NCI-H345 treated with DMSO at 0.1 percent for 48 hours (cell line): Measurements from ENCODE around the gene SPDEF.

Experiments
- DNase-seq: peaks from one replicate; lab custom pipeline; 2025; ENCODE audit not compliant: unreplicated experiment; lab: John Stamatoyannopoulos, UW

The SPDEF gene

DNA sequence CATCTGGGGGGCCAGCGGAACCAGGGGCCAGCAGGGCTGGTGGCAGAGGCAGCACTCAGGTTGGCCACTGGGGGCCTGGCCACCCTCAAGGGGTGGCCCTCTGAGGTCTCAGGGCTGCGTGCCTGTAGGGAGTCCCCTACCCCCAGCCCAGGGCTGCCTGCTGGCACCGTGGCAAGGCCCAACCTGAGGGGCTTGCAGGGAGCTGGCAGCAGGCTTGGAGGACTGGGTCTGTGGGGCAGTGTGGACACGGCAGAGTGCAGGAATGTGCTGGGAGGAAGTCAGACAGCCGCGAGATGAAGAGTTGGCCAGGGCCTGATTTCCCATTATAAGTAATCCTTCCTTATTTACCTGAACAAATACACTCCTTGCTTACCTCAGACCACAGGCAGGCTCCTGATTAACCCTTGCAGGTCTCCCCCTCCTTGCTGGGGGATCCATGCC lies at the start of gene SPDEF:
SPDEF (minus strand) TSS at position 299 of the 441 bp plus-strand sequence. CDS start 11,874 bp downstream, outside the sequence.
- no peak for DNase-seq

DNA sequence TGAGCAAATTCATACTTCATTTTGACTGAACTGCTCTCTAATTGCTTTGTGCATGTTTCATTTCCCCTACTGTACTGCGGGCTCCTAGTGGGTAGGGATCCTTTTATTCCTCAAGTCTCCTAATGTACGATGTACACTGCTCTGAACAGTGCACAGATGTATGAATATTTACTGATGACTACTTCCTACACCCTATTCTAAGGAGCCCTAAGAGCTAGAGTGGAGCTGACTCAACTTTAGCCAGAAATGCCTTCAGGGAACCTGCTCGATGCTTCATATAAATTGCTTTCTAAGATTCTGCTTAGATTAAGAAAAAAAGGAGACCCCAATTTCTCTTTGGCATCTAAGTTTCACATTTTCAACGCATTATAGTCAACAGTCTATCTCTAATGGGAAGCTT lies 47.6 kb upstream of the SPDEF start:
- no peak for DNase-seq

DNA sequence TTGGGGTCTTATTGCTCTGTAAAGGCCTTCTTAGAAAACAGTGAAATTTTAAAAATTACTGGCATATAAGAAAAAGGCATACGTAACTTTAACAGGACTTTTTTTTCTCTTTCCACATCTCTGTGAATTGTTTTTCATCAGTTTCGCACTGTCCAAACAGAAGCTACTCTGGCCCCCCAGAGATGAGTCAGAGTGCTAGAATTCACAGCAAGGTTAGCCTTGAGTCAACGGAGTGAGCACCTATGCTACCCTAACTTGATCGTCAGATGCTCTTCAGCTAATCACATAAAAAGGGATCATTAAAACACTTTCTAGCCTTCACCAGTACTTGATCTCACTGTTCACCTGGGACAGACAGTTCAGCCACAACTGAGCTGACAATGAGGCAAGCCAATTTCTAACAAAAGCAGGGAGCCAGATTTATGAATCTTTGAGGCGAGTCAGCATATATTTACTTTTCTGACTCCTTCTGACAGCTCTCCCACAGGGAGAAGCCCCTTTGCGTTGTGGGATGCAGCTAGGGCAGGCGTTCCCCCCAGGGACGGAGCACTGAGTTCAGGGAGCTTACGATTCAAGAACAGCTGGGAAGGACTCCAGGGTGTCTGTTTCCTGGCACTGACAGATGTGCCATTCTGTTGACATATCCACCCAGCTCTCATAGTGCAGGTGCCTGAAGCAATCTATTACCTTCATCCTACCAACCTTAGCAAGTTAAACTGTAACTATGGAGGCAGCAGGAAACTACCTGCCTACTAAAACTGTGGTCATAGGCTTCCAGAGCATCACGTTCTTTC lies 46.4 kb upstream of the SPDEF start:
- DNase-seq: peak; percentile 95

DNA sequence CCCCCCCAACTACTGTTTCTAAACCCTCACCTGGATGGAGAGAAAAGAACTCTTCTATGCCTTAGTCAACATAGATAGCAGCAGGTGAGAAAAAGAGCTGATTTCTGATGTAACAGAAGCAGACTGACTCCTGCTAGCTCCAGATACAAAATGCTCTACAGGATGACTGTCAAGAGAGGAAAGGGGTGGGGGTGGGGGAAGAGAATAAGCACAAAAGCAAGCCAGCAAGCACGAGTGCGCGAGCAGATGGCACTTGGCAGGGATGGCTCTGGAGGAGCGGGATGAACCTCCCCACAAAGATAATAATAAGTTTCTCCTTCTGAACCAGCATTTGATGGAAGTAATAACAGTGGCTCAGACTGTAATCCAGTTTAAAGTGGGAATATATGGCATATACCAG lies 45.6 kb upstream of the SPDEF start:
- peak; percentile 87 for DNase-seq

DNA sequence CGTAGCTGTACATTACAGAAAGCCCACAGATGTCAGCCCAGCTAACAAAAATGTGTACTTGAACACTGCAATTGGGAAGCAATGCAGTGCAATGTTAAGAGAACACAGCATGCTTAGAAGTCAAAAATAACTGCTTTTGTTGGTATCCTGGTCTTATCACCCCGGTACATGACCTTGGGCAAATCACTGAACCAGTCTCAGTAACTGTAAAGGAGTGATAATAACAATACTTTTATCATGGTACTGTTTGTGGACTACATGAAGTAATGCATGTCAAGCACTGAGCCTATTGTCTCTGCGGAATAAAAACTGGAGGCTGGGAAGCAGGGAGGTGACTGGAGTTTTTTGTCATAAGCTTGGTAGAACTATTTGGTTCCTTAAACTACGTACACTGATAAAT lies 44.7 kb upstream of the SPDEF start:
- no peak for DNase-seq

DNA sequence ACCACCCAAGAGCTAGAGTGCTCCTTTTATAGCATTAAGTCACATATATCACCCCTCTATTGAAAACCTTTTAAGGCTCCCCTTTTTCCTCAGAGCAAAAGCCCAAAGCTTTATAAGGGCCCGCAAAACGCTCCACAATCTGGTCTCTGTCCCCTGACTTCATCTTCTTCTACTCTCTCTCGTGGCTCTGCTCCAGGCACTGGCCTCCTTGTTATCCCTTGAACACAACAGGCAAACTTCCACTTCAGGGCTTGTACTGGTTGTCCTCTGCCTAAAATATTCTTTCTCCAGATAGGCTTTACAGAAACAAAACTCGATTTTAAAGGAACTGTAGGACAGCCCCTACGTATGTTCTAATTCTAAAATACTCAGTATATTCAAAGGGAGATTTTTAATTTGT lies 44.0 kb upstream of the SPDEF start:
- DNase-seq: no peak

DNA sequence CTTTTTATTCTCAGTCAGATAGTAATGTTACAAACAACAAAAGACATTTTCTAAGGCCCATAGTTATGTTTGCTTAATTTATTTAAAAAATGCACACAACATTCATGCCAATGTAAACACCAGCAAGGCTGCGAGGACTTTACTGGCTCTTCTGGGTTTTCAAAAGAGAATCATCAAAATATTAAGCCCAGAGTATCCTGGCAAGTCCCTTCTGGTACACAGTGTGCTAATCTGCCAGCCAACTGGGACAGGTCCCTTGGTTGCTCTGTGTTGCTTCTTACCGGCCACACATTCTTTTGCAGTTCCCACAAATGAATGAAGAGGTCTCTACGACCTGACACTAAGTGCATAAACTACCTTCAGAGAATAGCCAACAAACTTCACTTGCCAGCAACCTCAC lies 42.6 kb upstream of the SPDEF start:
- no peak for DNase-seq

DNA sequence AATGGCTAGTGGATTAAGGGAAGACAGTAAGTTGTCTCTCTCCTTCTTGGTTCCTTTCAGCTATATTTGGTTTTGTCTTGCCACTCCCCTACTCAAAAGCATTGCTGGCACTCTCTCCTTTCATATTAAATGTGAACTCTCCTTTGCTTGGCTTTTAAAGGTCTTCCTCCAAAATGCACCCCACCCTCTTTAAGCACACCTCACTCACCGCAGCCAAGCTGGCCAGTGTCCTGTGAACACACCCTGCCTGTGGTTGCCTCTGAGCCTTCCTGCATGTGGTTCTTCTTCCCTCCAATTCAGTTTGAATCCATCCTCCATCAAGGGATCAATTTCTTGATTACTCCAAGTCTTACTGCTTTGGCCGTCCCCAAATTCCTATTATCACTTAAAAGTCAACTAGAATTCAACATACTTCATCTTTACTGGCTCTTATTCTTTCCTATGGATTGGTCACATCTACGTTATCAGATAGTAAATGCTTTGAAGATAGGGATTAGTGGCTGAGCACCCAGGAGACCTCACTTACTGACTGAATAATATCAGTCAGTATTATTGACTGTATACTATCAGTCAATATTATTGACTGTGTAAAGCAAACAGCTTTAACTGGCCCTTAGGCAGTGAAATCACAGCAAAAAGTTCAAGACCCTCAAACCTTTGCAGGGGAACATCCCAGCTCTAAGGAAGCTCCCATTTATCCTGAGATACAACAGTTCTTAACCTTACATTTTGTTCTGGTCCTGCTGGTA lies 41.6 kb upstream of the SPDEF start:
- no peak for DNase-seq

DNA sequence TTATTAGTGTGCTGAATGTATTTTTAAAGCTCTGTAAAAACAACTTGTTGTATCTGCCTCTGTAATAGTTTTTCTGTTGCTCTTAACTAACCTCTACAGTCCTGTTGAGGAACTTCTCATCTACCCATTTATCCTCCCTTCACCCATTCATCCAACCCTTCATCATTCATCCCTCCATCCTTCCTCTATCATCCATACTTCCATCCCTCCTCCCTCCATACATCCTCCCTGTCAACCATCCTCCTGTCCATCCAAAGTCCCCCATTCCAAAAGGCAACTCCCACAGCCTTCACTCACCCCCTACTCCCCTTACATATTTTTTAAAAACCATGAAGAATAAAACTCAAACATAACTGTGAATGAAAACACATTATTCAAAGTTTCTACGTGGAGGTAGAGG lies 40.7 kb upstream of the SPDEF start:
- no peak for DNase-seq

DNA sequence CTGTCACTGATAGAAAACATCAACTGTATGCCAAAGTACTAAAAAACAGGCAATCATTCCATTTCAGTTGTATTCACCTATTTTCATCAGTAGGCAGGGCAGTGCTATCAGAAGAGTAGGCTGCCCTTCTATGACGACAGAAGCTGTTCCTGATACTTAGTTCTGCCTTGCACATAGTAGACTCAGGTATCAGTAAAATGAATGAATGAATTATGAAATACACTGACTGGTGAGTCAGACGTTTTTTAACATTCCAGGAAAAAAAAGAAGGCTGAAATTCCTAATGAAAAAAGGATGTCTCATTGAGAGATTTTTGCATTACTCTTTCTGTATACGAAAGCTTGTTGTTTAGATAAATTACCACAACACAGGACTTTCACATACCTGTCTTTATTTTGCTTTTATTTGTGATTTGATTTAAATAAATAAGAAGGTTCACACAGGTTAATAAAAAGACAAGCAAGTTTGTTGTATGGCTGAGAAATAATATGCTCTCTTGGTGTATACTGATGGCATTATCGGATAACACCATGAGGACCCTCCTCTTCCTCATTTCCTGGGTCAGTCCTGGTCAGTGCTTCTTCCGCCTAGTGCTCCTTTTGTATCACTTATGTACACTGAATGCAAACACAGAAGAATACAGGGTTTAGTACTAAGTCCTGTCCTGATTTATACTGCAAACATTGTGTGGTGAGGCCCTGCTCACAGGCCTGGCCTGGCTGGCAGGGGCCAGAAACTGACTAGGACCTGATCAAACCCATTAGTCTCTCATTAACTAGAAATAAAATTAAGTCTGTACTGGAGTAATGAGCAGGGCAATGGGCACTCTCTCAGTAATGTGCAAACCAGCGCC lies 39.4 kb upstream of the SPDEF start:
- no peak for DNase-seq

DNA sequence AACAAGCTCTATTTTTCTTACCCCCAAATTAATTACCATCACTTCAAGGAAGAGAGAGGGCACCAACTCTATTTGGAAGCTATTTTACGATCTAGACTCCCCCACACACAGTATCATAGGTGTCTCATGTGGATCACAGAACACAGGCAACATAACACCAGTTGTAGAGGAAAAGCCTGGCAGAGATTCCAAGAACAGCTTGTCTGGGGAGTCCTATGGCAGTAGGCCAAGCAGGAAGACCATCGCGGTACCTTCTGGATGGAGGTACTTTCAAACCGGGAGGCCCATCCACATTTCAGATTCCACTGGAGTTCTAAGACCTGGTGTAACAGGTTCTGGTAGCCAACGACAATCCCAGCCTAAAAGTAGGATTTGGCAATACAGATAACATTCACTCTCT lies 37.6 kb upstream of the SPDEF start:
- DNase-seq: no peak

DNA sequence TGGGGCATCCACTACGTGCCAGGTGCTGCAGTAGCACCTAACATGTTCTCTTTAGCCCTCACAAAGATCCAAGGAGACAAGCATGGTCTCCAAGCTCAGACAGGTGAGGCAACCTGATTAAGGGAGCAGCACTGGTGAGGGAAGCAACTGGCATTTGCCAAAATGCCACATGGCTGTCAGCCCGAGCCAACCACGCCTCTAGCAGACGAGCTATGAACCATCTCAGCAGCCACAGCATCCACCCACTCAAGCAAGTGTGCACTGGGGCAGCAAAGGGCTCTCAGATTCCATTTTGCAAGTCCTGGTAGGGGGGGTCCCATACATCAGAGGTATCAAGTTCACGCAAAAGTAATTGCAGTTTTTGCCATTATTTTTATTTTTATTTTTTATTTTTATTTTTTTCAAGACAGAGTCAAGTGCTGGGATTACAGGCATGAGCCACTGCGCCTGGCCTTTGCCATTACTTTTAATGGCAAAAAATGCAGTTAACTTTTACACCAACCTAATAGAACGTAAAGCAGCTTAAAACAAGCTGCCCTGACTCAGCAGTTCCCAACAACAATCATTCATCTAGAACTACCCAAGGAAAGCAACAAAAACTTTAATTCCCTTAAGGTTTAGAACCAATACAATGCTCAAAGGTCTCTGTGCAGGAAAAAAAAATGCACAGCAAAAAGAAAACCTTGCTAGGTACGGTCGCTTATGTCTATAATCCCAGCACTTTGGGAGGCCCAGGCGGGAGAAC lies 36.3 kb upstream of the SPDEF start:
- DNase-seq: no peak

DNA sequence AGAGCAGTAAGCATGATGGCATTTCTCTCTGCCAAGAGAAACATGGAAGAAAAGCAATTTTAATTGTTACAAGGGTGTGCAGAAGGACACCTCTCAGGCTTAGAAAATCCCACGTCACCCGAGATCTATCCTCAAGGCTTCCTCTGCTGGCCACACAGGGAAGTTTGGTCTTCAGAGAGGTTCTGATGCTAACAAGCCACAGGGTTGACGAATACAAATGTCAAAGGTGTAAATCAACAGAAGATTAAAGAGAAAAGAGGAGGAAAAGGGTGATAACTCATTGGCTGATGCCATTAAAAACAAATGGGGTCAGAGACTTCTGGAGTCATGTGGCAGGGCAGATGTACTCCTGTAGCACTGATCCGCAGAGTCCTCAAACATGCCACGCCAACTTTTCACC lies 33.6 kb upstream of the SPDEF start:
- no peak for DNase-seq

DNA sequence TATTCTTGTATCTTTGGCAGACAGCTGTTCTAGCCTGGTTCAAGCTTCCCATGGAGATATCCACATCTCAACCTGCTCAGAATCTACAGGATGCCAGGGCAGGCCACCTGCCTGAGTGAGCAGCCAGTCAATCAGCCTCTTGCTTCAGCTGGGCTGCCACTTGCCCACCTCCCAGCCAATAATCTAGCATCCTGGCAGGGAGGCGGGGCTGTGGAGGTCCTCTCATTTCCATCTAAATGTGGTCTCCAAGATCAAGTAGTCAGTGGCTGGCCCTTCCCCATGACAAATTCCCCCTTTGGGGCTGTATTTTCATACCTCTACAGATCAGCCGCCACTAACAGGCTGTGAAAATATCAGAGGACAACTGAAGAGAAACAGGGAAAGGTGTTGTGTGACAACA lies 33.0 kb upstream of the SPDEF start:
- DNase-seq: no peak

DNA sequence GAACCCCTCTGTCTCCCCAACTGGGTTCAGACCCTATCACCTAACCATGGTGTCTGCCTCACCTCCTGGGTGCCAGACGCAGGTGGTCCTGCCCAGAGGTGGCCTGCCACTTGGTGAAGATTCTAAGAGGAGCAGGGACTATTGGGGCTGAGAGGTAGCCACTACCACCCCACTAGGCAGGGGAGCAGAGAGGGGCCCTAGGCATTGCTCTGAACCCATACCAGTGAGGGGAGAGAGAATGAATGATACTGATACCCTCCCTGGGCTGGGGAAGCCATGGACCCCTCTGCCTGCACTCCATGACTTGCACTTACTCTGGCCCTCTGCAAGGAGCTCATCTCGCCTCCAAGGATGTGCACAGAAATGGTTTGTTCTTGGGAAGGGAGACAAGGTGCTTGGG lies 31.7 kb upstream of the SPDEF start:
- no peak for DNase-seq

DNA sequence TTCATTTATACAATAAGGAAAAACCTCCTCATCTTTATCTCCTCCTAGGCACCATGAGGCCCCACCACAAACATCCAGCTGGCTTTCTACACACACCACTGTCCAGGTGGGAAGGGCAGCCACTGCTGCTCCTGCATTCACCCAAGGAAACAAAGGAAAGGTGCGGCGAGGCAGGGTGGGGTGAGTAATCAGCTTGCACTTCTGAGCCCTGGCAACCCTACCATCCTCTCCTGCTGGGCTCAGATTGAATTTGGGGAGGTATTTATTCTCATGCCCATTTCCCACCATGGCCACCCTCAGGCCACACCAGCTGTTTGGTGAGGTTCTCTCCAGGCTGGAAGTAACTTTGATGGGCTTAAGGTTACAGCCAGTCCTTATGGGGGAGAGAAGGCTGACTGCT lies 31.2 kb upstream of the SPDEF start:
- peak; percentile 30 for DNase-seq

DNA sequence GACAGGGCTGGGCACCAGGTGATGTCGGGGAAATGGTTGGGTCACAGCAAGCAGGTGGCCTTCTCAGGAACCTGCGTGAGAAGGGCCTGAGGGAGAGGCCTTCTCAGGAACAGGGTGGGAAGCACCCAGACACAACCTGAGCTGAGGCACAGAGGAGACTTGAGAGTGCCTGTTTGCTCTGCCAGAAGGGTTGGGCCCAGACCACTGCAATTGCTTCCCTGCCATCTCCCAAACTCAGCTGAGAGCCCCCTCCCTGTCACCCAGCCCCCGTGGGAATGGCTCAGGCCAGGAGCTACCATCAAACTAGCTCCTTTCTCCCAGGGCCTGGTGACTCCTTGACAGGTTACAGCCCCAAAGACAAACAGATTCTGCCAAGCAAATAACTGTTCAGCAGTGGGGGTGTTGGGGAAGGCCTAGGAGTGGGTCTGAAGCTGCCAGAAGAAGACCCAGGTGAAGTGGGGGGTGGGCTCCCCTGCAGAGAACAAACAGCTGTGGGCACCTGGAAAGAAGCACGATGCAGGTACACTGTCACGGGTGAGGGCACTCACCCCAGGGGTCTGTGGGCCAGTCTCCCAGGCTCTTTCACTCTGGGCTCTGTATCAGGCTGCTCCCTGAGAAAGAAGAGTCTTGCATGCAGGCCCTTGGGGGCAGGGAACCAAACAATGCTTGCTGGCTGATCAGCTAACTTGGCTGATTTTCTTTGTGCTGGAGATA lies 30.4 kb upstream of the SPDEF start:
- DNase-seq: no peak

DNA sequence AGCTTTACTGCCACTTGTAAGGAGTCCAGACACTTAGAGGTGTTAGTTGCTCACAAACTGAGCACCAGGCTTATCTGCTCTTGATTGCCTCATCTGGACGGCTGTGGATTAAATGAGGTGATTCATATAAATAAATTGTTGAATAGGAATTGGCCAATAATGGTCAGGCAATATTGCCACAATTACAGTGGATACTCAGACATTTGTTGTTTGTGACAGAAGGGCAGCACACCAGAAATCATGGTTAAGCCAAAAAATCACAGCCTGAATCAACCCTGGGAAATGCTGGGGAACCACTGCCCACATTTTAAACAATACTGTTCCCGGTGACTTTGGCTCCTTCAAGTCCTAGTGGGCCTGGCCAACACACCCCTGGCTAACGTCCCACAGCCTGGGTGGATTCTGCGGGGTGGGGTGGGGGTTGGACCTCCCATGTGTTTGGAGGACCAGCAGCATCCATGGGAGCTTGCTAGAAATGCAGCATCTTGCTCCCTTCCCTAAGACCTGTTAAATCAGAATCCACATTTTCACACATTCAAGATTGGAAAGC lies 29.5 kb upstream of the SPDEF start:
- no peak for DNase-seq

DNA sequence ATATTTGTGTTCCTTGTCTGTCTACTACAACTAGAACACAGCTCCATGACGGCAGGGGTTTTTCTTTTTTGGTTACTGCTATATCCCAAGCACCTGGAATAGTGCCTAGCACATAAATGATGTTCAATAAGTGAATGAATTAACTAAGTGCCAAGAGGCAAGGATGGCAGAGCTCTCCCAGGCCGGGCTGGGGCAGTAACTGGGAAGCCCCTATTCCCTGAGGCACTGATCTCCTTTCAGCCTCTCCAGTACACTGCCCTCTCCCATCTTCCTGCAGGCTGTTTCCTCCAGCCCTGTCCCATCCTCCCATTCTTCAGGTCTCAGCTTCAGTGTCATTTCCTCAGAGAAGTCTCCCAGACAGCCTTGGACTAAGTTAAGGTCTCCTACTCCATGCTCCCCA lies 29.0 kb upstream of the SPDEF start:
- DNase-seq: no peak

DNA sequence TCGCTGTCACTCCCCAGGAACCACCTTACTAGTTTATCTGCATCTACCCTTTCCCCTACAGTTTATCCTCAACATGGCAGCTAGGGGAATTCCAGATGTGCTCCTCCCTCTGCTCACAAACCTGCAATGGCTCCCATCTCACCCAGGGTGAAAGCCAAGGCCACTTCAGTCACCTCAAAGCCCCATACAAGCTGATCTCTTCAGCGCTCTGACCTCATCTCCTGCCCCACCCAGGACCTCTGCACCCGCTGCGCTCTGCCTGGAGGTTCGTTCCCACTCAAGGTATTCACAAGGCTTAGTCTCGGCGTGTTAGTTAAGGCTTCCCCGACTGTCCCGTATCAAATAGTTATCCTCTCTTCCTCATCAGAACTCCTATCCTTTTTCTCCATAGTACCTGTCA lies 28.6 kb upstream of the SPDEF start:
- DNase-seq: no peak
